ENCODE results near the gene NUDT16L1. TPM values are rescaled to one million over a fixed set of nuclear protein-coding genes. Genes with fewer than 3 reads are reported as not detected.
A peak's percentile ranks its signal among the peaks of the same experiment; 100 is the strongest.

Gene NUDT16L1
- total and polyA plus RNA-seq, 9 of the 15 experiments (the other 6 are each of a cell fraction or from before 2014, with no cell fraction given), result 1.4 to 37.6 (median 13.7) TPM

GRCh38 chr16:4688674-4689045 is 4.7 kb upstream of the NUDT16L1 start:
- peaks cover 3% of the 10 kb centered on the region for H3K9me1 ChIP-seq (ENCODE audit: control insufficient read depth, insufficient read depth, low read length)
- no peaks in the 10 kb centered on the region; the same call in 1 of the 2 replicates for H4K20me1 ChIP-seq (replicated peaks; ENCODE audit: control insufficient read depth, insufficient read depth, low read length)
- H3K9ac ChIP-seq (ENCODE audit: insufficient read depth in 1 of 2, low read depth in 2 of 2, low read length in 2 of 2), result no peak overlapping the region
- in situ Hi-C loops (cut with MboI), result no loop called here
- CTCF ChIA-PET (ENCODE audit: low intra/inter-chr PET ratio), result no interaction called here
- no peak overlapping the region for H3K27ac ChIP-seq (ENCODE audit: extremely low read depth, low read depth, low read length)
- BruUV-seq (replicated peaks), result no TSS peak
- intact Hi-C loops (cut with micrococcal nuclease), result no loop called here
- no peaks in the 10 kb centered on the region for H3K27me3 ChIP-seq (ENCODE audit: control insufficient read depth in 2 of 2, insufficient read depth in 2 of 2, low read length in 2 of 2)
- H3K4me1 ChIP-seq (replicated peaks in 1 of 2; ENCODE audit: control insufficient read depth in 2 of 2, insufficient read depth in 2 of 2, low read length in 2 of 2), result peaks cover 0 to 41% of the 10 kb centered on the region in 2 experiments; a peak in 3 of 5 replicates
- TF ChIP-seq POLR2G (IDR thresholded peaks at IDR 0.05; ENCODE audit: low read depth, low read length), result peak; percentile 6; the same call in 1 of the 2 replicates
- no peak for TF ChIP-seq BACH1 (tag; IDR thresholded peaks at IDR 0.05)
- 90% methylated on average over 15 of the region's 22 CpGs for WGBS (ENCODE audit: insufficient coverage, low coverage, missing lambda C conversion rate)
- H3K36me3 ChIP-seq (ENCODE audit: control insufficient read depth, insufficient read depth, low read length), result peaks cover 31% of the 10 kb centered on the region; the same call in 2 of the 3 replicates
- H3K9me3 ChIP-seq (replicated peaks; ENCODE audit: control insufficient read depth, insufficient read depth, low read depth, low read length), result no peaks in the 10 kb centered on the region
- H3K4me2 ChIP-seq (ENCODE audit: insufficient read depth, low read length), result no peak overlapping the region
- no peak overlapping the region for H2AFZ ChIP-seq (ENCODE audit: low read depth, low read length)
- POLR2A ChIA-PET, result no interaction called here
- H3K79me2 ChIP-seq (ENCODE audit: control insufficient read depth, insufficient read depth, low read length), result peaks cover 2% of the 10 kb centered on the region; the same call in 1 of the 3 replicates
- ATAC-seq (no peak), DNase-seq (ENCODE audit: extremely low read depth in 1 of 4, low spot score in 3 of 4) (no peak), FAIRE-seq (no peak)
- no peak overlapping the region for H3K4me3 ChIP-seq

- no peak for DNase-seq (ENCODE audit: extremely low read depth in 1 of 4, low spot score in 3 of 4)
- in situ Hi-C loops (cut with MboI), result no loop called here
- no peak for ATAC-seq
- Histone ChIP-seq H3K36me3 (ENCODE audit: control insufficient read depth, insufficient read depth, low read length) (peaks cover 28% of the 10 kb centered on the region; the same call in 2 of the 3 replicates), H3K9me1 (ENCODE audit: control insufficient read depth, insufficient read depth, low read length) (peaks cover 3% of the 10 kb centered on the region), H3K79me2 (ENCODE audit: control insufficient read depth, insufficient read depth, low read length) (peaks cover 6% of the 10 kb centered on the region), H3K4me1 (replicated peaks in 1 of 2; ENCODE audit: control insufficient read depth in 2 of 2, insufficient read depth in 2 of 2, low read length in 2 of 2) (peaks cover 0 to 47% of the 10 kb centered on the region in 2 experiments; a peak in 3 of 5 replicates), H3K27ac (ENCODE audit: extremely low read depth, low read depth, low read length) (no peak overlapping the region), H3K4me3 (no peak overlapping the region), H2AFZ (ENCODE audit: low read depth, low read length) (no peak overlapping the region), H3K9me3 (replicated peaks; ENCODE audit: control insufficient read depth, insufficient read depth, low read depth, low read length) (no peaks in the 10 kb centered on the region), H3K9ac (ENCODE audit: insufficient read depth in 1 of 2, low read depth in 2 of 2, low read length in 2 of 2) (no peak overlapping the region), H4K20me1 (replicated peaks; ENCODE audit: control insufficient read depth, insufficient read depth, low read length) (no peaks in the 10 kb centered on the region; the same call in 1 of the 2 replicates), H3K4me2 (ENCODE audit: insufficient read depth, low read length) (no peak overlapping the region), H3K27me3 (ENCODE audit: control insufficient read depth in 2 of 2, insufficient read depth in 2 of 2, low read length in 2 of 2) (no peaks in the 10 kb centered on the region)
- intact Hi-C loops (cut with micrococcal nuclease), result no loop called here
- TF ChIP-seq RBM22 (IDR thresholded peaks at IDR 0.05; ENCODE audit: low read depth, low read length, poor library complexity, severe bottlenecking) (peak; percentile 47), SMARCC2 (IDR thresholded peaks at IDR 0.05; ENCODE audit: low read depth) (no peak), ZBED1 (IDR thresholded peaks at IDR 0.05) (no peak), THAP7 (CRISPR knock-in tag; IDR thresholded peaks at IDR 0.05) (no peak), POLR2G (IDR thresholded peaks at IDR 0.05; ENCODE audit: low read depth, low read length) (peak; percentile 41), ZBTB34 (CRISPR knock-in tag; IDR thresholded peaks at IDR 0.05) (no peak)
- no peak for FAIRE-seq
- no TSS peak for BruUV-seq (replicated peaks)
- POLR2A ChIA-PET, result no interaction called here
- WGBS (ENCODE audit: insufficient coverage, low coverage, missing lambda C conversion rate), result 85% methylated on average over 21 of the region's 21 CpGs
- CTCF ChIA-PET (ENCODE audit: low intra/inter-chr PET ratio), result no interaction called here
Measured at GRCh38 chr16:4689091-4689671, 4.2 kb upstream of the NUDT16L1 start.
